Nephron (organoid): ENCODE results near the gene YAP1.

Source experiments
- H3K27ac Mint-ChIP-seq, 3 experiments: 2 replicates each; pipeline ENCODE4 v1.8.0; 2020; ENCODE audit warnings: mixed read lengths in 3 of 3, mild to moderate bottlenecking in 2 of 3, moderate library complexity in 1 of 3
- H3K27me3 Mint-ChIP-seq: 2 replicates; pipeline ENCODE4 v1.8.0; 2021; ENCODE audit warnings: low read depth, mild to moderate bottlenecking, moderate library complexity, mixed read lengths
- H3K36me3 Mint-ChIP-seq: 2 replicates; pipeline ENCODE4 v1.8.0; 2020; ENCODE audit warnings: low read depth, mixed read lengths
- H3K4me1 Mint-ChIP-seq: 2 replicates; pipeline ENCODE4 v1.8.0; 2020; ENCODE audit warnings: mixed read lengths
- H3K4me3 Mint-ChIP-seq, 3 experiments: 2 replicates each; pipeline ENCODE4 v1.8.0; 2020; ENCODE audit warnings: mild to moderate bottlenecking in 3 of 3, mixed read lengths in 3 of 3, moderate library complexity in 2 of 3
- H3K9me3 Mint-ChIP-seq: 2 replicates; pipeline ENCODE4 v1.8.0; 2020; ENCODE audit warnings: mixed read lengths
- TF ChIP-seq, protein P1 (sequence below), 3 experiments: fragments of 200-600 bp; sonication (generic); IDR thresholded peaks; one replicate each; pipeline ENCODE4 v1.5.0; 2021; ENCODE audit warnings: antibody characterized with exemption in 3 of 3; ENCODE audit not compliant: unreplicated experiment in 3 of 3

YAP1 gene

GRCh38 chr11:102109896-102110760 is at the start of gene YAP1:
YAP1 (plus strand) TSS chr11:102110447; CDS start chr11:102110849, 402 bp downstream.
- H3K27ac Mint-ChIP-seq, result peak within 1 kb of the TSS; percentile 100

DNA sequence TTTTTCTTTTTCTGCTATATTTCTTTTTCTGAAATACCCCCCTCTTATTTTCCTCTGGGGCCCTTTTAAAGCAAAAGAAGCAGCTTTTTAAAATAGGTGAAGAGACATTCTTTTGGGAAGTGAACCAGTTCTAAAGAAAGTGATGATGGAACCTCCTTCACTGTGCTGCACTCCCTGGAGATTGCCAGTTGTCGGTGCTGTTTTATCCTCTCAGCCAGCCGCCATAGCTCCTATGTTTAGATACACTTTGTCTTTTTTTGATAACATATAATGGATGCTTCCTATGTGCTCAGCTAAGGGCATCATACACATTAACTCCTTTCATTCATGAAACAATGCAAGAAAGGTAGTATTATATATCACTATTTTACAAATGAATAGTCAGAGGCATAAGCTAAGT is 49.0 kb upstream of the YAP1 start:
- Mint-ChIP-seq H3K27me3 (no peaks in the 10 kb centered on the region), H3K36me3 (no peaks in the 10 kb centered on the region), H3K9me3 (no peaks in the 10 kb centered on the region), H3K27ac (no peak overlapping the region), H3K4me1 (no peaks in the 10 kb centered on the region), H3K4me3 (no peak overlapping the region)
- TF ChIP-seq, protein P1, sequence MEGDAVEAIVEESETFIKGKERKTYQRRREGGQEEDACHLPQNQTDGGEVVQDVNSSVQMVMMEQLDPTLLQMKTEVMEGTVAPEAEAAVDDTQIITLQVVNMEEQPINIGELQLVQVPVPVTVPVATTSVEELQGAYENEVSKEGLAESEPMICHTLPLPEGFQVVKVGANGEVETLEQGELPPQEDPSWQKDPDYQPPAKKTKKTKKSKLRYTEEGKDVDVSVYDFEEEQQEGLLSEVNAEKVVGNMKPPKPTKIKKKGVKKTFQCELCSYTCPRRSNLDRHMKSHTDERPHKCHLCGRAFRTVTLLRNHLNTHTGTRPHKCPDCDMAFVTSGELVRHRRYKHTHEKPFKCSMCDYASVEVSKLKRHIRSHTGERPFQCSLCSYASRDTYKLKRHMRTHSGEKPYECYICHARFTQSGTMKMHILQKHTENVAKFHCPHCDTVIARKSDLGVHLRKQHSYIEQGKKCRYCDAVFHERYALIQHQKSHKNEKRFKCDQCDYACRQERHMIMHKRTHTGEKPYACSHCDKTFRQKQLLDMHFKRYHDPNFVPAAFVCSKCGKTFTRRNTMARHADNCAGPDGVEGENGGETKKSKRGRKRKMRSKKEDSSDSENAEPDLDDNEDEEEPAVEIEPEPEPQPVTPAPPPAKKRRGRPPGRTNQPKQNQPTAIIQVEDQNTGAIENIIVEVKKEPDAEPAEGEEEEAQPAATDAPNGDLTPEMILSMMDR (IDR thresholded peaks at IDR 0.05; ENCODE audit: unreplicated experiment in 3 of 3), result peak; percentile 30 to 34 (median 31)

More at GRCh38 chr11:102109896-102110760, at the start of gene YAP1:
- no peaks in the 10 kb centered on the region for H3K27me3 Mint-ChIP-seq
- peaks cover 3% of the 10 kb centered on the region for H3K9me3 Mint-ChIP-seq
- TF ChIP-seq, protein P1 (IDR thresholded peaks at IDR 0.05; ENCODE audit: unreplicated experiment in 3 of 3), result no peak
- peak within 1 kb of the TSS; percentile 98 to 100 (median 99) for H3K4me3 Mint-ChIP-seq
- peaks cover 7% of the 10 kb centered on the region for H3K36me3 Mint-ChIP-seq
- H3K4me1 Mint-ChIP-seq, result peaks cover 35% of the 10 kb centered on the region

DNA sequence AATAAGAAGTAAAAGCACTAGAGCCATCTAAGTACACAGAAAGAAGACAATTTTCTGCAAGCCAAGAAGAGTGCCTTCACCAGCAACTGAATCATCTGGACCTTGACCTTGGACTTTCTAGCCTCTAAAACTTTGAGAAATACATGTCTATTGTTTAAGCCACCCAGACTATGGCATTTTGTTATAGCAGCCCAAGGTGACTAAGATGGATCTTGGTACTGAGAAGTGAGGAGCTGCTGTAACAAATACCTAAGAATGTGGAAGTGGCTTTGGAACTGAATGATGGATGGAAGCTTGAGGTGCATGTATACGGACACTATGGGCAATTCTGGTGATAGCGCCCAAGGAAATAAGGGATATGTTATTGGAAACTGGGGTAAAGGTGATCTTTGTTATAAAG is 48.1 kb upstream of the YAP1 start:
- Mint-ChIP-seq H3K27ac (no peak overlapping the region), H3K4me1 (no peaks in the 10 kb centered on the region), H3K27me3 (no peaks in the 10 kb centered on the region), H3K4me3 (no peak overlapping the region), H3K36me3 (no peaks in the 10 kb centered on the region), H3K9me3 (no peaks in the 10 kb centered on the region)
- TF ChIP-seq, protein P1 (IDR thresholded peaks at IDR 0.05; ENCODE audit: unreplicated experiment in 3 of 3), result no peak

DNA sequence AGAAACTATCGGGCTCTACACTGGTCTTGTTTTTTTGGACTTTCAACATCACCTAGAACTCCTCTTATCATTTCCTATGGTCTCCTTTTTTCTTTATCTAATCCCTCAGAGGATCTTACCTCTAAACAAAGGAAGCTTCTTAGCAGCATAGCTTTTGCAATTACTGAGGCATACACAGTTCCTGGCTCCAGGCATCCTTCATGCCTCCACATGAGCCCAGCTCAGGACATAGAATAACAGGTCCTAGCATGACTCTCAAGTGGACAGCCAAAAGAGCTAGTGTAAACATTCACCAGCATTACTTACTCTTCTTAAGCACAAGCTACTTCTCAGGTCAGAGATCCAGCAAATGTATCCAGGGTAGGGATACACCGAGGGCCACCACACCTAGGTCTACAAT is 45.9 kb upstream of the YAP1 start:
- H3K27ac Mint-ChIP-seq, result no peak overlapping the region
- TF ChIP-seq, protein P1 (IDR thresholded peaks at IDR 0.05; ENCODE audit: unreplicated experiment in 3 of 3), result no peak
- H3K27me3 Mint-ChIP-seq, result no peaks in the 10 kb centered on the region
- no peaks in the 10 kb centered on the region for H3K36me3 Mint-ChIP-seq
- H3K4me3 Mint-ChIP-seq, result no peak overlapping the region
- H3K4me1 Mint-ChIP-seq, result no peaks in the 10 kb centered on the region
- no peaks in the 10 kb centered on the region for H3K9me3 Mint-ChIP-seq

DNA sequence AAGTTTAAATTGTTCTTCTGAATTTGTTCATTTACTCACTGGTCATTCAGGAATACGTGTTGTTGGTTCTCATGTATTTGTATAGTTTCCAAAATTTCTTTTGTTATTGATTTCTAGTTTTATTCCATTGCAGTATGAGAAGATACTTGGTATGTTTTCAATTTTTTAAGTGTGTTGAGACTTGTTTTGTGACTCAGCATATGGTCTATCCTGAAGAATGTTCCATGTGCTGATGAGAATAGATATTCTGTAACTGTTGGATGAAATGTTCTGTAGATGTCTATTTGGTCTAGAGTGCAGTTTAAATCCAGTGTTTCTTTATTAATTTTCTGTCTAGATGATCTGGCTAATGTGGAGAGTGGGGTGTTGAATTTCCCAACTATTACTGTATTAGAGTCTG is 39.5 kb upstream of the YAP1 start:
- H3K4me1 Mint-ChIP-seq, result no peaks in the 10 kb centered on the region
- H3K27me3 Mint-ChIP-seq, result no peaks in the 10 kb centered on the region
- no peak overlapping the region for H3K27ac Mint-ChIP-seq
- TF ChIP-seq, protein P1 (IDR thresholded peaks at IDR 0.05; ENCODE audit: unreplicated experiment in 3 of 3), result no peak
- peaks cover 14% of the 10 kb centered on the region for H3K36me3 Mint-ChIP-seq
- no peak overlapping the region for H3K4me3 Mint-ChIP-seq
- H3K9me3 Mint-ChIP-seq, result peaks cover 32% of the 10 kb centered on the region
